C4-2B (cell line): ENCODE results near the gene ST8SIA4.

Experiments used
- ZFX ChIP-seq: fragments of 450-650 bp; IDR thresholded peaks from 2 replicates; pipeline ENCODE4 v1.6.1; 2017
- TF ChIP-seq, protein P1 (sequence below): fragments of 450-650 bp; conservative IDR thresholded peaks from 2 replicates; pipeline ENCODE4 v1.5.1; 2017; ENCODE audit warnings: mild to moderate bottlenecking

DNA sequence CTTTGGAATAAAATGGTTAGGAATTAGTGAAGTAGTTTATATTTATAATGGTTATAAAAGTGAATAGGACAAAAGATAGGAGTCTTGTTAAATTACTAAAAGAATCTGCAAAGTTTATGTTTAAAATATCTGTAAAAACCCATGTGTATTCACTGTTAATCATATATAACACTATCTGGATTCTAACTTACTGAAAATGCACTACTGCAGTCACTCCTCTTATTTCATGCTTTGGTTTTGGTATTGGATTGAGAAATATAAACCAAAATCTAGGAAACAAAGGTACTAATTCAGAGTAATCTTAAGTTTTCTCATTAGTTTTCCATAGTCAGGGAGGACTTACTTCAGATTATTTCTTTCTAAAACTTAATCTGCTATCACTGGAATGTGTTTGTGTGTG, 49.5 kb downstream of the ST8SIA4 start:
- TF ChIP-seq, protein P1, sequence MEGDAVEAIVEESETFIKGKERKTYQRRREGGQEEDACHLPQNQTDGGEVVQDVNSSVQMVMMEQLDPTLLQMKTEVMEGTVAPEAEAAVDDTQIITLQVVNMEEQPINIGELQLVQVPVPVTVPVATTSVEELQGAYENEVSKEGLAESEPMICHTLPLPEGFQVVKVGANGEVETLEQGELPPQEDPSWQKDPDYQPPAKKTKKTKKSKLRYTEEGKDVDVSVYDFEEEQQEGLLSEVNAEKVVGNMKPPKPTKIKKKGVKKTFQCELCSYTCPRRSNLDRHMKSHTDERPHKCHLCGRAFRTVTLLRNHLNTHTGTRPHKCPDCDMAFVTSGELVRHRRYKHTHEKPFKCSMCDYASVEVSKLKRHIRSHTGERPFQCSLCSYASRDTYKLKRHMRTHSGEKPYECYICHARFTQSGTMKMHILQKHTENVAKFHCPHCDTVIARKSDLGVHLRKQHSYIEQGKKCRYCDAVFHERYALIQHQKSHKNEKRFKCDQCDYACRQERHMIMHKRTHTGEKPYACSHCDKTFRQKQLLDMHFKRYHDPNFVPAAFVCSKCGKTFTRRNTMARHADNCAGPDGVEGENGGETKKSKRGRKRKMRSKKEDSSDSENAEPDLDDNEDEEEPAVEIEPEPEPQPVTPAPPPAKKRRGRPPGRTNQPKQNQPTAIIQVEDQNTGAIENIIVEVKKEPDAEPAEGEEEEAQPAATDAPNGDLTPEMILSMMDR: no peak
- no peak for TF ChIP-seq ZFX
